Activated T-cell treated with anti-CD3 and anti-CD28 coated beads, Interleukin-2, amount 50 U/mL, for 48 hours (primary cell): Measurements from ENCODE around the gene ZBTB16.

Source experiments
- DNase-seq, 2 experiments: peaks; one replicate each; pipeline ENCODE4 v3.0.0-alpha.2; 2020

Gene ZBTB16

DNA sequence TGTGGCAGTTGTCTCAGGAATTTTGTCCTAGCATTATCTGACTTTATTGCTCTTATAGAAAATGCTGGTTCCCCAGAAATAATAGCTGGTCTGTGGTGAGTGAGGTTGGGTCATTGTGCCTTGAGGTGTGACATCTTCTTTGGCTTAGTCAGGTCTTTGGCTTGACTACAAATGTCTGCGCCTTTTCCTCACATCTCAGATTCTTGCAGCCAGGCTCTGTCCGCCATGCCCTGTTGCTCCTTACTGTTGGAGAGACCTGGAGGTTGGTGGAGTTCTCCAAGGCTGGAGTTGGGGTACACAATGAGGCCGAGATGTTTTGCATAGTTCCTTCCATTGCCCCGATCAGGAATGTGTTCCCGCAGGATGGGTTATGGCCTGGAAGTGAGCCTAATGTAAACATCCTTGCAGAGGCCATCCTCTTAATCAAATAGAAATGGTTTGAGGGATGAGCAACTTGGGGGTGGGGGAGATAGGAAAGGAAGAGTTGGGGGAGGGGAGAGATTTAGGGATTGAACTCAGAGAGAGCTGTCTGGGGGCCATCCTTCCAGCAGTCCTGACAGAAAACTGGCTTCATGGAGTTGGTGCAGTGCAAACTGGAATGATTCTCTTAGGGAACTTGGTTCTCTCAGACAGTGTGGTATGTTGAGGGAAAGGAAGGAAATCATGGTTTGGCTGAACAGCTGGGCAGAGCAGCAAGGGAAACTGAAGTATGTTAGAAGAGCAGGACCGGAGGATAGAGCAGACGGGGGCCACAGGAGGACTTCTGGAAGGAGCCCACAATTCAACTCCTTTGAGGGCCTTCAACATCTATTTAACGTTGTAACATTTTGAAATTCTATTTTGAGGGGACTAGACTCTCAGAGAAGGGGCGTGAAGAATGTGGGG, 49.9 kb downstream of the ZBTB16 start:
- DNase-seq: no peak

GRCh38 chr11:114110123-114110522, 50.6 kb downstream of the ZBTB16 start:
- no peak for DNase-seq

- no peak for DNase-seq
These were observed 51.7 kb downstream of the ZBTB16 start for GRCh38 chr11:114110952-114111947.

DNA sequence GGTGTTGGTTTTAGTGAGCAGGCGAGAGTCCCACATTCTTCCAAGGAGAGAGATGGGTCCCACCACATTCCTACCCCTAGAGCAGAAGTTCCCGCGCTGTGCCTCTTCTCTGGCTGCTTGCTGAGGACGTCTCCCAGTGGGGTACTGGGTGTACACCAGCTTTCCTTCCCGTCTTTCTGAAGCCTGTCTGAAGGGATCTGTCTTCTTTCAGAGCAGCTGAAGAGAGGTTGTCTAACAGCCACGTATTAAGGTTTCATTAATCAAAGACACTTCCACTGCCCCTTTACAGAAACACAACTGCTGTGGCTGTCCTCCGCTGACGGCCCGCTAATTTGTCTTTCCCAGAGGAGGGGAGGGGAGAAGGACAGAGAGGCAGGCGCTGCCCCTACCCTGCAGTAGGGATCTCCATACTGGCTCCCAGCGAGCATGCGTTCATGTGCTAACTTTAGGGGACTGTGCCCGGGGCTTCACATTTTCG, 56.0 kb downstream of the ZBTB16 start:
- no peak for DNase-seq

DNA sequence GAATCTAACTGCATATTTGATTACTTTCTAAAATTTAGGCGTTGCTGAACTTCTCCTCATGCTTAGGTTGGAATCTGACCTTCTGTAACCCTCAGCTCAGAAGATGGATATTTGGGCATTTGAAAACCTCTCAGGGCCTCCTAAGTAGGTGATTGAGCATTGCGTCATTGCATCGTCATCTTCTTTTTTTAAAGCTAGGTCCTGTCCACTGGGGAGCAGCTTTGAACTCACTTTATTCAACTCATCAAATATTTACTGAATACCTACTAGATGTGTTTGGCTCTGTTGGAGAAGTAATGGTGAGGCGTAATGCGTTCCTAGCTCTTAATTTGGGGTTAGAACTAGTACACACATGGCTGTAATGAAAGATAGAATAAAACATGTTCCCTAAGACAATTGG, 56.8 kb downstream of the ZBTB16 start:
- no peak for DNase-seq

DNA sequence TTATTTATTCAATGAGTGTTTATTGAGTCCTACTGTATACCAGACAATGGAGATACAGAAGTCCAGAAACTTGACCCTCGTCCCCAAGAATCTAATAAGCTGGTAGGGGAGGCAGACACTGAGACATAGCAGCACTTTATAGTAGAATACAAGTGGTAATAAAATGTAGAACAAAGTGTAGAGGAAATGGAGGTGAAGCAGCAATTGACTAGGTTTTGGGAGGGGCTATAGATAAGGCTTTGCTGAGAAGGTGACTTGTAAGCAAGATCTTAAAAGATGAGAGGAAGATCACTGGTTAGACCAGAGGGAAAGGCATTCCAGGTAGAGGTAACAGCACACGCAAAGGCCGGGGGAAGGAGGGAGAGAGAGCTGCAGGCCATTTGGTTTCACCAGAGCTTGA, 57.3 kb downstream of the ZBTB16 start:
- DNase-seq: no peak

GRCh38 chr11:114120606-114121005, 61.1 kb downstream of the ZBTB16 start:
- no peak for DNase-seq

DNA sequence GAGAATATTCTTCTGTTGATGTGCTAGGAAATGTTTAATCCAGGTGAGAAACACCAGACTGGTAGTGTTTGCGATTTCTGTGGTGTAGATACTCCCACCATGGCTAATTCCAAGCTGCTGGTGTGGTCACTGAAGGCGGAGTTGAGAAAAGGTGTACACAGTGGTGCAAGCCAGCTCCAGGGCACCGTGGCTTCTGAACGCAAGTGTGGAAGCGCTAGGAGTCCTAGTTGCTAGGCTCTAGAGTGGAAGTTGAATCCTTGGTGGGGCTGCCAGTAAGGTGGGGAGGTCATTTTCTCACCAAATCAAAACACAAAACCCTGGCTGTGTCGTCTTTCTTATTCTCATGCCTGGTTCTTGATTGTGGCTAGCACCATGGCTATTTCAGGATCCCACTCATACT, 61.6 kb downstream of the ZBTB16 start:
- no peak for DNase-seq

DNA sequence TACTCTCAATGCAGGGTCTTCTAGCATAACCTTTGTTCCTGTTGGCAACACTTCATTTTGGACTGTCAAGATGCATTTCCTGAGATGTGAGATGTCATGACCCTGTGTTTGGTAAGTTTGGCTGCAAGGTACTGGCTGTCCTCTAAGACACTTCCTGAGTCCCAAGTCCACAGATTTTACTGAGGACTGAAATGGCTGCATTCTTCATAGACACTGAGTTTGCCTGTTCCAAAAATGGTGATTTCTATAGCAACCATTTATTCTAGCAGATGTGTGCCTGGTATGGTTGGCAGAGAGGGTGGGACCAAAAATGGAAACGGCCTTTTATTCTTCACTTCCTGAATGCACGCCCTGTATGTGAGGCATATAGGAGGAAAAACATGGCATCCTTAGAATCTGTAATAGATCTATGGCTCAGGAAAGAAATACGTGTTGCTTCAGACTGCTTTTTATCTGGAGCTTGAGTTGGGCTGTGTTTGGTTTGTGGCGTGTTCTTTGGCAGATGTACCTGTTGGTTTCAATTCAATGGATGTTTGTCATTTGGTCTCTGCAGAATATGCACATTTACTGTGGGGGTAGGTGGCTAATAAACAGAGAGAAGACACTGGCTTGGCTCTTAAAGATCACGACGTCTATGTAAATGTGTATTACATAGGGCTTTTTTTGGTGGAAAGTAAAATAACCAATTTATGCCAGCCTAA, 62.4 kb downstream of the ZBTB16 start:
- no peak for DNase-seq

DNA sequence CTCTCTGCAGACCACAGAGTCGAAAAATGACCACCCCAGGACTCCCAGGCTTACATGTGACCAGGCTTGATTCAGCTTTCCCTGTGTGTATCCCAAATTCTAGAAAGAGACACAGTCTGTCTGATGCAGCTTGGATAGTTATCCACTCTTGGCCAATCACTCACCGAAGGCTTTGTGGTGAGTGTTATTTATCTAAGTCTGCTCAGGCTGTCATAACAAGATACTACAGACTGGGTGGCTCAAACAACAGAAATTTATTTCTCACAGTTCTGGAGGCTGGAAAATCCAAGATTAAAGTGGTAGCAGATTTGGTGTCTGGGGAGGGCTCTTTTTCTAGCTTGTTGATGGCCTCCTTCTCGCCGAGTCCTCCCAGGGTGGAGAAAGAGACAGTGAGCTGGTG, 63.2 kb downstream of the ZBTB16 start:
- DNase-seq: no peak

DNA sequence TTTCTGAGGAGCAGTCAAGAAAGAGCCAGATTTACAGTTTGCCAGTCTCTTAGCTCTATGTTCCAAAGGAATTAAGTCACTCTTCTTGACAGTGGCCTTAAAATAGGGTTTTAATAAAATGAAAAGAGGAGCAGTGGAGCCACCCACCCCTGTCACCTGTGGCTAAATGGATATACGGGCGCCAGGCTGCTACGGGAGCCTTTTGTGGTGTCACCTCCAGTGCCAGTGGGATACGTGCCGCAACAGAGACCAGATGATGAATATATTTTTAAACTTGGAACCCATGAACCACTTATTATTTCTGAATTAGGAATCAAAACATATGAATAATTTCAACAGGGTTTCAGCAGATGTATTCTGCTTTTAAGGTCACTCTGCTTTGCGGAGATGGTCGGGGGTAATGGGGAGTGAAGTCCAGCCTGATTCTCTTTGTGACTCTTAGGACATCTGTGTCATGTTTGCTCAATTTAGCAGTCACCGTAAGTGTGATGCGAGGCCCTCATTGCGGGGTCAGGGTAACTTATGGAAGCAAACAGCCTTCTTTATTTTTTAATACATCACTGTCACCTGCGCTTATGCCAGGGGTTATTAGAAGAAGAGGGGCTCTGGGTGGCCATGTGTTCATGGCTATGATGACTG, 64.3 kb downstream of the ZBTB16 start:
- DNase-seq: no peak

DNA sequence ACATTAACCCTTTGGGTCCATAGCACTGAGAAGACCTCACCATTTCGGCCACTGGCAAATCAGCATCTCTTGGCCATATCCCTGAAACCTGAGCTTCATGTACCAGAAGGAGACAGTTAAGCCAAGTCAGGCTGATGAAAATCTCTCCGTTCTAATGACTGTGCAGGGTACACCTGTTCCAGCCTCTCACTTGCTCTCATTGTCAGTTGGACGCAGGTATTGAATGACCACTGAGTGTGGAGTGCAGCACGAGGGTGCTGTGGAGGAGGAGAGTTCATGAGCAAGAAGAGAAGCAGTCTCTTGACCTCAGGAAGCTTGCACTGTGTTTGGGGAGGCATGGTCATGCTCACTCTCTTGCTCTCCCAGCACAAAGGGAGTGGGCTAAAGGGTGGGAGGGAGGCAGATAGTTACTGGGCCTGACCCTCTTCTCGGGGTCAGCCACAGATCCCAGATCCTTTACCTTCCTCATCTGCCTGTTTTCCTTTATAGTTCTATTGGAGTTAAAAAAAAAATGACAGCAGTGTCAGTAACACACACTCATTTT, 65.2 kb downstream of the ZBTB16 start:
- DNase-seq: no peak

DNA sequence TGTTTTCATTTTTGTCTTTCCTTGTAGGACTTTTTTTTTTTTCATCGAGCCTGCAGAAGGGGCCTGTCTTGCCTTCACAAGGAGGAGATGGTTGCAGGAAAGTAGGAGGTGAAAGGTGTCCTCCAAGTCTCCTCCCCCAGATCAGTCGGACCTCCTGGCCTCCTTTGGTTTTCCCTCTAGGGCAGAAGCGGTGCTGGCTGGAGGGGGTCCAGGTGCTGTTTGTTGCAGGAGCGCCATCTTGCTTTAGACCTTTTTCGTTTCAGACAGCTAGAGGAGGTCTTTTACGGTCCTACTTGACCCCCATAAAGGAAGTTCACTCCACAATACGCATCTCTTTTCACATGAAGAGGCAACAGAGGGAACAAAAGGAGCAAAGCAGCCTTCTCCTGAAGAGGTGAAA, 66.0 kb downstream of the ZBTB16 start:
- DNase-seq: no peak

- no peak for DNase-seq
These were observed 66.4 kb downstream of the ZBTB16 start for GRCh38 chr11:114125959-114126358.

- no peak for DNase-seq
These were observed 68.9 kb downstream of the ZBTB16 start for GRCh38 chr11:114128399-114128798.

GRCh38 chr11:114129142-114129541, 69.6 kb downstream of the ZBTB16 start:
- DNase-seq: no peak

DNA sequence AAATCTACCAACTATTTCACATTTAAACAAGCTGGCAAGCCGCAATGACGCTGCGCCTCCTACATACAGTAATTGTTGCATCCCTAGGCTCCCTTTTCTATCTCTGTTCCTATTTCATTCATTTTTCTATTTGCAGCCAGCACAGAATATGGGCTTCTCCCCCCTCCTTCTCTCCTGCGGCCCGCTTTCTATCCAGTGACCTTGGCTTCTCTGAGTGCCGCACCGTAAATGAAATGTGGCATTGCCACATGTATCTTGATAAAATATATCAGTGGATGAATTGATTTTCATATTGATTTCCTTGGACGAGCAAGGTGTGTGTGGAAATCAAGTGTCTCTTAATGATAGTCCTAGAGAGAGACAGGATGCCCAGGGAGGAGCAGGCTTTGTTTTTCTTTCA, 70.2 kb downstream of the ZBTB16 start:
- DNase-seq: no peak

DNA sequence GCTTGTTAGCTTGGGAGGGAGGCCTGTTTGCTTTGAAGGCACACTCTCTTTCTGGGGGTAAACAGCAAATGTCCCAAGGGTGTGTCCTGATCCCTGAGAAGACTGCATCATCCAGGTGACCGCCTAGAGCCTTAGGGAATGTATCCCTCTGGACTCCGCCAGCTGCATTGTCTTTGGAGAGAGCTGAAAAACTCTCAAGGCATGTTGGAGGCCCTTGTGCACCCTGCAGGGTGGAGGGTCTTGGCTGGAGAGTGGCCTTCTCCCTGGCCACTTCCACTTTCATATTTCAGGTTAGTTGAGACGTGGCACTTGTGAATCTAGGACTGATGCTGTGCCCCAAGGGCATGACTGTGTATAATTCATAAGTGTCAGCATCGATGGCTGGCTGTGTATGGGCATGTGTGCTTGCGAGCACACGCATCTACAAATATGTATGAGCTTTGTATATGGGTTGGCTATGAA, 70.6 kb downstream of the ZBTB16 start:
- DNase-seq: no peak

DNA sequence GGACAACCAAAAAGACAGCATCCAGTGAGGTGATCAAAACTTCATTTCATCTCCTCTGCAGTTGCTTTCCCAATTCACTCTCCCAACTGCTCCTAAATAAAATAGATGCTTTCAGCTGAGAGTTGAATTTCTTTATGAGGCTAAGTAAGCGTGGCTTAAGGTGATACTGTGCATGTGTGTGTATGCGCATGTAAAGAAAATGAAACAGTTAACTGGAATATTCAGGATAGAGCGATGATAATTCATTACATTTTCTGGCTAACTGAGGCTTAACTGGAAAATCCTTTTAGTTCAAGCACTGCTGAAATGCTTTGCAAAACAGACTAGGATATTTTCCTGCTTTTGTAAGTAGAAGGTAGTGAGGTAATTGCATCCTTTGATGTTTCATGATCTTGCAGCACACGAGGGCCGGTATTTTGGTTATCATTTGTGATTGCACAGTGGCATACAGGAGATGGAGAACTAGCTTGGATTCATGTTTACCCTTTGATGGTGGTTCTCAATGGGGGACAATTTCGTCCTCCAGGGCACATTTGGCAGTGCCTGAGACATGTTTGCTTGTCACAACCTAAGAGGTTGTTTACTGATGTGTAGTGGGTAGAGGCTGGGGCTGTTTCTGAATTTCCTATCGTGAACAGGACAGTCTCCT, 71.2 kb downstream of the ZBTB16 start:
- no peak for DNase-seq

DNA sequence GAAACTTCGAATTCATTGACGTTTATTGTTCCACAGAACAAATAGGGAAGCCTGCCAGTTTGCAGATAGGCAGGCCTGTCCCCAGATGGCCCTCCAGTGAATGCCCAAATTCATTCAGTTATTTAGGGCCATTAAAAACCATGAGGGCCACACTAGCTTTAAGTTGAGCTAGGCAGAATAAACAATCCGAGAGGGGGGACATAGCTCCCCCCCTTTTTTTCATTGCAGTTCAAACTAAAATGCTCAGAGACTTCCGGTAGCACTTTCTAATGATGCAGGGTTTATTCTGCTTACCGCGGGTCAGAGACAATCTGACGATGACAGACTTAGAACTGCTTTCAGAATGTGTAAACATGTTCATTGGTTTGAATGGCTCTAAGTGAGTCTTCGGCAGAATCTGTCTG, 72.0 kb downstream of the ZBTB16 start:
- DNase-seq: no peak

DNA sequence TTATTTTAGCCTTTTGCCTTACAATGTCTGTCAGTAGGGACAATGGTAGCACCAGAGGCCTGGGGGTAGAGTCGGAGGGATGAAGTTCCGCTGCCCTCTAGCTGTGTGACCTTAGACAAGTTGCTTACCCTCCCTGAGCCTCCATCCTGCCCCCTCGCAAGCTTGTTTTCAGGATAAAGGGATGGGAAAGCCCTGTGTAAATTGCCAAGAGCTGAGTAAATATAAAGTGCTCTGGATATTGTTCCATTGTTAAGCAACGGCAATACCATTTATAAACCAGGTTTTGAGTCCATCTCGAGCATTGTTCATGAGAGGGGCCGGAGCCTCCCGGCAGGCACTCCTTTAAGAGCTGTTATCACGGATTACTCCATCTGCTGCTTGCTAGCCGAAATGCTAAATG, 72.9 kb downstream of the ZBTB16 start:
- DNase-seq: no peak
